K562 (cell line): ENCODE results near the gene SH2D5. TPM values are rescaled to one million over a fixed set of nuclear protein-coding genes. Genes with fewer than 3 reads are reported as not detected.

Source experiments
- ATAC-seq: fragments of 200-7000 bp; cut with Tn5 transposase; 3 replicates; pipeline ENCODE4 v1.9.1; 2020; ENCODE audit warnings: moderate library complexity
- BruUV-seq: library from RNA; stranded (reverse); fragments of 400-500 nt; replicated peaks from 2 replicates; lab custom pipeline; 2021; lab: Mats Ljungman, UMichigan
- CTCF ChIA-PET: fragments of 300-600 bp; formaldehyde crosslinking; extraction: SDS; loops from one replicate; lab custom pipeline; 2021; ENCODE audit warnings: low intra/inter-chr PET ratio; lab: Yijun Ruan, JAX
- POLR2A ChIA-PET: fragments of 300-600, 350-650 bp; sonication (Branson Sonifier 250); formaldehyde crosslinking; extraction: SDS; loops from one replicate; lab custom pipeline; 2021; ENCODE audit warnings: antibody characterized with exemption, inconsistent platforms; lab: Yijun Ruan, JAX
- DNase-seq, 4 experiments: peaks; one replicate each; pipeline versions ENCODE4 v3.0.0 to v3.0.0-alpha.2; 2011 to 2018; ENCODE audit warnings: low spot score in 3 of 4, mixed read lengths in 3 of 4; ENCODE audit errors: extremely low read depth in 1 of 4
- FAIRE-seq: peaks from 2 replicates; lab custom pipeline; 2011; peaks lifted over from hg19 to GRCh38; lab: Jason Lieb, UNC
- H2AFZ ChIP-seq: 2 replicates; pipeline ENCODE4 v1.6.0; 2011; ENCODE audit warnings: low read depth, low read length, control low read depth, inconsistent platforms
- H3K27ac ChIP-seq: fragments of 200-600 bp; 3 replicates; pipeline ENCODE4 v1.8.0; 2011; ENCODE audit warnings: low read depth, mild to moderate bottlenecking, control low read depth, inconsistent platforms, low read length, moderate library complexity, mixed read lengths; ENCODE audit errors: extremely low read depth
- H3K27me3 ChIP-seq, 2 experiments: fragments of 300-600 bp in 1 of 2; 2 replicates in 1 of 2; 3 replicates in 1 of 2; pipeline versions ENCODE4 v1.6.0 to v1.8.0; 2011; ENCODE audit warnings: inconsistent platforms in 2 of 2, low read length in 2 of 2, mild to moderate bottlenecking in 1 of 2, mixed read lengths in 1 of 2, moderate library complexity in 1 of 2; ENCODE audit not compliant: control insufficient read depth in 2 of 2, insufficient read depth in 2 of 2
- H3K36me3 ChIP-seq: fragments of 300-600 bp; 3 replicates; pipeline ENCODE4 v1.8.0; 2011; ENCODE audit warnings: mild to moderate bottlenecking, low read length, inconsistent platforms; ENCODE audit not compliant: control insufficient read depth, insufficient read depth
- H3K4me1 ChIP-seq, 2 experiments: fragments of 200-600 bp in 1 of 2; replicated peaks in 1 of 2; 2 replicates in 1 of 2; 3 replicates in 1 of 2; pipeline versions ENCODE4 v1.5.1 to v1.8.0; 2011; ENCODE audit warnings: inconsistent platforms in 2 of 2, low read length in 2 of 2, mild to moderate bottlenecking in 1 of 2, mixed read lengths in 1 of 2, moderate library complexity in 1 of 2; ENCODE audit not compliant: control insufficient read depth in 2 of 2, insufficient read depth in 2 of 2
- H3K4me2 ChIP-seq: 2 replicates; pipeline ENCODE4 v1.6.1; 2011; ENCODE audit warnings: low read length, control low read depth, inconsistent platforms, mixed read lengths; ENCODE audit not compliant: insufficient read depth
- H3K4me3 ChIP-seq: fragments of 200-600 bp; sonication (generic), shearing (Covaris generic); 2 replicates; pipeline ENCODE4 v1.5.1; 2016; ENCODE audit warnings: control low read depth, inconsistent platforms
- H3K79me2 ChIP-seq: fragments of 200-600 bp; 3 replicates; pipeline ENCODE4 v1.8.0; 2011; ENCODE audit warnings: low read length, inconsistent platforms; ENCODE audit not compliant: control insufficient read depth, insufficient read depth
- H3K9ac ChIP-seq, 2 experiments: 2 replicates each; pipeline versions ENCODE4 v1.6.0 to v1.6.1; 2011; ENCODE audit warnings: low read depth in 2 of 2, low read length in 2 of 2, control low read depth in 1 of 2, inconsistent platforms in 1 of 2, mild to moderate bottlenecking in 1 of 2, mixed read lengths in 1 of 2; ENCODE audit not compliant: insufficient read depth in 1 of 2
- H3K9me1 ChIP-seq: one replicate; pipeline ENCODE4 v1.6.0; 2011; ENCODE audit warnings: inconsistent platforms, mild to moderate bottlenecking, low read length, moderate library complexity; ENCODE audit not compliant: control insufficient read depth, insufficient read depth
- H3K9me3 ChIP-seq: replicated peaks from 2 replicates; pipeline ENCODE4 v1.5.1; 2011; ENCODE audit warnings: low read depth, low read length, inconsistent platforms; ENCODE audit not compliant: control insufficient read depth, insufficient read depth
- H4K20me1 ChIP-seq: replicated peaks from 2 replicates; pipeline ENCODE4 v1.6.1; 2011; ENCODE audit warnings: low read length, inconsistent platforms, mixed read lengths; ENCODE audit not compliant: control insufficient read depth, insufficient read depth
- EP300 ChIP-seq: IDR thresholded peaks from 2 replicates; pipeline ENCODE4 v1.6.1; 2012; ENCODE audit warnings: low read length, improper control_type of control experiment
- REST ChIP-seq, 2 experiments: fragments of 450-650 bp; formaldehyde crosslinking in 1 of 2; IDR thresholded peaks; 2 replicates each; pipeline versions ENCODE4 v1.4.0 to v1.6.1; 2014 to 2020; ENCODE audit warnings: mild to moderate bottlenecking in 2 of 2, borderline replicate concordance in 1 of 2, low read depth in 1 of 2
- SMAD2 ChIP-seq: fragments of 150-350 bp; IDR thresholded peaks from 2 replicates; pipeline ENCODE4 v1.6.1; 2014; ENCODE audit warnings: low read depth, mild to moderate bottlenecking, low read length
- TBP ChIP-seq: optimal IDR thresholded peaks from 2 replicates; pipeline ENCODE3; 2011; ENCODE audit warnings: low read depth, low read length, improper control_type of control experiment
- THAP12 ChIP-seq: fragments of 250-450 bp; sonication (Bioruptor Pico); IDR thresholded peaks from 2 replicates; pipeline ENCODE4 v1.9.0; 2021; ENCODE audit warnings: mild to moderate bottlenecking, inconsistent platforms
- TOE1 ChIP-seq, 2 experiments: fragments of 450-650 bp in 1 of 2; sonication (generic) in 1 of 2; formaldehyde crosslinking in 1 of 2; IDR thresholded peaks; 2 replicates each; pipeline versions ENCODE4 v1.7.1 to v1.8.0; 2016 to 2022; ENCODE audit warnings: borderline replicate concordance in 2 of 2, mild to moderate bottlenecking in 2 of 2, antibody characterized with exemption in 1 of 2, inconsistent platforms in 1 of 2, low read depth in 1 of 2, missing genetic modification reagents in 1 of 2, moderate library complexity in 1 of 2
- ZNF589 ChIP-seq: fragments of 200-800 bp; sonication (Bioruptor generic); IDR thresholded peaks from 2 replicates; pipeline ENCODE4 v1.6.1; 2016; ENCODE audit warnings: low read depth, missing genetic modification characterization, missing compliant biosample characterization
- WGBS: fragments of 100-300 bp; shearing (Covaris generic); methylation state at CpG from one replicate; pipeline ENCODE4 v1.1.6; 2016; ENCODE audit warnings: low coverage, mixed read lengths; ENCODE audit not compliant: insufficient coverage; ENCODE audit errors: missing lambda C conversion rate; 5-methylcytosine and 5-hydroxymethylcytosine counted together
- in situ Hi-C: fragments of 300-500 bp; cut with MboI; formaldehyde crosslinking; loops from 4 replicates; pipeline ENCODE4 v1.15.0; 2018; ENCODE audit warnings: inconsistent platforms, mixed read lengths
- intact Hi-C: fragments of 100-400 bp; cut with micrococcal nuclease; formaldehyde crosslinking; loops from 2 replicates; pipeline ENCODE4 v1.14.2; 2022
- polyA plus RNA-seq, 8 experiments: library from polyadenylated mRNA; depleted of rRNA in 4 of 8; stranded (reverse) in 5 of 8; unstranded in 3 of 8; fragments of >200 nt; fragmentation: Nextera tagmentation in 2 of 8; fragmentation: Illumina TruSeq in 1 of 8; extraction: Ambion mirVana in 2 of 8; extraction: Trizol in 1 of 8; gene quantifications; 2 replicates each; pipeline versions ENCODE4 v1.2.1 to v1.2.3, GENCODE V29; 2011 to 2014; ENCODE audit warnings: inconsistent platforms in 1 of 8, missing spikeins in 1 of 8
- total RNA-seq, 7 experiments: library from RNA; depleted of rRNA in 6 of 7; stranded (reverse); fragments of >200 nt in 6 of 7; fragmentation: Illumina TruSeq in 2 of 7; extraction: Trizol in 2 of 7; gene quantifications; 2 replicates each; pipeline versions ENCODE4 v1.2.1 to v1.2.3, GENCODE V29; 2011 to 2021; ENCODE audit warnings: low replicate concordance in 1 of 7

SH2D5 gene
- total and polyA plus RNA-seq, 9 of the 15 experiments (the other 6 are each of a cell fraction or from before 2014, with no cell fraction given), result 0.06 to 0.11 TPM; not detected in 7

GRCh38 chr1:20696397-20697333, 35.8 kb downstream of the SH2D5 start:
- CTCF ChIA-PET, result interaction anchor here (0.6 to 2.7 kb wide), 12 partner anchors 11 to 1944 kb away, joined by 3 to 33 read pairs (median 4); partner anchors contain the start of genes HP1BP3 and SH2D5
- POLR2A ChIA-PET, result interaction anchor here (0.6 to 1.3 kb wide), 4 partner anchors 8 to 516 kb away, joined by 3 read pairs; no protein-coding TSS in a partner anchor
- BruUV-seq, result no TSS peak
- FAIRE-seq (peak; percentile 89), DNase-seq (peak; percentile 89 to 95 (median 94)), ATAC-seq (peak; percentile 98)
- intact Hi-C loops, result loop anchor here (2.0 to 10.0 kb wide), 4 partner anchors 36 to 498 kb away; partner anchors contain the start of gene SH2D5
- peak overlapping the region; percentile 84 for H3K4me2 ChIP-seq
- H3K4me1 ChIP-seq, result peaks cover 3 to 25% of the 10 kb centered on the region in 2 experiments; a peak in 3 of 5 replicates
- no peaks in the 10 kb centered on the region for H4K20me1 ChIP-seq
- in situ Hi-C loops, result loop anchor here (5.0 kb wide), 1 partner anchor 511 kb away; no protein-coding TSS in a partner anchor
- peak overlapping the region; percentile 98 for H2AFZ ChIP-seq
- peak overlapping the region; percentile 26; the same call in 2 of the 3 replicates for H3K27ac ChIP-seq
- H3K9ac ChIP-seq, result peak overlapping the region; percentile 64 to 92; a peak in 3 of 4 replicates
- H3K9me1 ChIP-seq, result no peaks in the 10 kb centered on the region
- WGBS, result 4% methylated on average over 44 of the region's 46 CpGs
- no peaks in the 10 kb centered on the region for H3K36me3 ChIP-seq
- peaks cover 4 to 35% of the 10 kb centered on the region in 2 experiments for H3K27me3 ChIP-seq
- H3K9me3 ChIP-seq, result no peaks in the 10 kb centered on the region
- peak overlapping the region; percentile 60 for H3K4me3 ChIP-seq
- no peaks in the 10 kb centered on the region for H3K79me2 ChIP-seq
- TF ChIP-seq REST (IDR thresholded peaks at IDR 0.05; ENCODE audit: borderline replicate concordance) (peak; percentile 66), REST (CRISPR knock-in tag; IDR thresholded peaks at IDR 0.05; ENCODE audit: low read depth) (peak; percentile 20; the same call in 1 of the 2 replicates), TOE1 (IDR thresholded peaks at IDR 0.05; ENCODE audit: borderline replicate concordance) (peak; percentile 85), TOE1 (CRISPR knock-in tag; IDR thresholded peaks at IDR 0.05; ENCODE audit: borderline replicate concordance, low read depth) (no peak), TBP (no peak), ZNF589 (0 out of 2 replicates have a peak, but pooled peaks have one; percentile 37), EP300 (peak; percentile 37; the same call in 1 of the 2 replicates), SMAD2 (no peak), THAP12 (CRISPR knock-in tag) (no peak)
